HG02678 (cell line): Measurements from ENCODE around the gene CHMP1B.

Source experiments
- ATAC-seq: cut with Tn5 transposase; IDR thresholded peaks from one replicate; pipeline ENCODE4 v1.9.1; 2021; ENCODE audit warnings: mild to moderate bottlenecking, moderate library complexity; ENCODE audit not compliant: unreplicated experiment

The CHMP1B gene

DNA sequence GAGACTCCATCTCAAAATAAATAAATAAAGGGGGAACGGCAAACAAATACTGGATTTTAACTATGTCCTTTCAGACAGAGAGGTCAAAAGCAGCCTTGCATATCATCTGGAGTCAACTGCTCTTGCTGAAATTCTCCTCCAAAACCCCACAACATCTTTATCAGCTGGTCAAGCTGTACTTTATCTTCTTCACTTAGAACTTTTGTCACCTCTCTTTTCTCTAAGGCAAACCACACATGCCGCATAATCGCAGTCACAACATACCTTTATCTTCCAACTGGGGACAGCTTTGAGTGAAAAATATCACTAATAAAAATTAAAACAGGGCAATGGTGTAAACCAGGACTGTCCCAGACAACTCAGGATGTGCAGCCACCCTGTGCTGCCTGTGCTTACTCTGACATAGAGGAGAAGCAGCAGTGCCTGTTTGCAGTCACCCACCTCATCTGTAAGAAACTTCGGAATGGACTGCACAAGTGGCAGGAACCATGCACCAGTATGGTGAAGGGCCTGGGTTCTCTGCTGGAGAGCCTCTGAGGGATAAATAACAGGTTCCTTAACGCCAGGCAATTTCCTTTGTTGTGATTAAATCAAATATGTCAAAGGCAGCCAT lies 50.7 kb downstream of the CHMP1B start:
- ATAC-seq, result no peak

GRCh38 chr18:11902522-11903292 lies 51.5 kb downstream of the CHMP1B start:
- no peak for ATAC-seq
